ENCODE results near the gene PSRC1. TPM values are rescaled to one million over a fixed set of nuclear protein-coding genes. Genes with fewer than 3 reads are reported as not detected.

PSRC1 gene
- total RNA-seq, 1 donor from 2014 or later = 8.2 TPM

- peak; percentile 100 for TF ChIP-seq CTCF (IDR thresholded peaks at IDR 0.05; ENCODE audit: insufficient read depth, low read length, poor library complexity, severe bottlenecking)
- DNase-seq (ENCODE audit: low read depth) = peak; percentile 61
- Histone ChIP-seq H3K4me3 (ENCODE audit: low read depth, low read length) (no peak overlapping the region), H3K36me3 (ENCODE audit: control insufficient read depth, insufficient read depth, low read length) (peaks cover 3% of the 10 kb centered on the region), H3K27me3 (ENCODE audit: control insufficient read depth, insufficient read depth, low read length) (no peaks in the 10 kb centered on the region)
Observed at GRCh38 chr1:109263597-109264378, 19.2 kb downstream of the PSRC1 start.

GRCh38 chr1:109263234-109263596 is 19.7 kb downstream of the PSRC1 start:
- DNase-seq (ENCODE audit: low read depth) = no peak
- Histone ChIP-seq H3K4me3 (ENCODE audit: low read depth, low read length) (no peak overlapping the region), H3K36me3 (ENCODE audit: control insufficient read depth, insufficient read depth, low read length) (peaks cover 3% of the 10 kb centered on the region), H3K27me3 (ENCODE audit: control insufficient read depth, insufficient read depth, low read length) (no peaks in the 10 kb centered on the region)
- no peak for TF ChIP-seq CTCF (IDR thresholded peaks at IDR 0.05; ENCODE audit: insufficient read depth, low read length, poor library complexity, severe bottlenecking)

GRCh38 chr1:109262231-109263055 is 20.5 kb downstream of the PSRC1 start:
- H3K36me3 ChIP-seq (ENCODE audit: control insufficient read depth, insufficient read depth, low read length) = peaks cover 3% of the 10 kb centered on the region
- no peak overlapping the region for H3K4me3 ChIP-seq (ENCODE audit: low read depth, low read length)
- no peak for DNase-seq (ENCODE audit: low read depth)
- TF ChIP-seq CTCF (IDR thresholded peaks at IDR 0.05; ENCODE audit: insufficient read depth, low read length, poor library complexity, severe bottlenecking) = no peak
- H3K27me3 ChIP-seq (ENCODE audit: control insufficient read depth, insufficient read depth, low read length) = no peaks in the 10 kb centered on the region

GRCh38 chr1:109261578-109261977 is 21.4 kb downstream of the PSRC1 start:
- Histone ChIP-seq H3K4me3 (ENCODE audit: low read depth, low read length) (no peak overlapping the region), H3K27me3 (ENCODE audit: control insufficient read depth, insufficient read depth, low read length) (no peaks in the 10 kb centered on the region), H3K36me3 (ENCODE audit: control insufficient read depth, insufficient read depth, low read length) (peaks cover 3% of the 10 kb centered on the region)
- DNase-seq (ENCODE audit: low read depth) = no peak
- no peak for TF ChIP-seq CTCF (IDR thresholded peaks at IDR 0.05; ENCODE audit: insufficient read depth, low read length, poor library complexity, severe bottlenecking)

- TF ChIP-seq CTCF (IDR thresholded peaks at IDR 0.05; ENCODE audit: insufficient read depth, low read length, poor library complexity, severe bottlenecking) = no peak
- peaks cover 3% of the 10 kb centered on the region for H3K36me3 ChIP-seq (ENCODE audit: control insufficient read depth, insufficient read depth, low read length)
- no peaks in the 10 kb centered on the region for H3K27me3 ChIP-seq (ENCODE audit: control insufficient read depth, insufficient read depth, low read length)
- no peak overlapping the region for H3K4me3 ChIP-seq (ENCODE audit: low read depth, low read length)
- DNase-seq (ENCODE audit: low read depth) = no peak
Observed at GRCh38 chr1:109261006-109261405, 21.9 kb downstream of the PSRC1 start.
